Measurements from ENCODE around the gene MTUS2. TPM values are rescaled to one million over a fixed set of nuclear protein-coding genes. Genes with fewer than 3 reads are reported as not detected.

Gene MTUS2
- total RNA-seq, 1 experiment from 2014 or later: 0.35 TPM

DNA sequence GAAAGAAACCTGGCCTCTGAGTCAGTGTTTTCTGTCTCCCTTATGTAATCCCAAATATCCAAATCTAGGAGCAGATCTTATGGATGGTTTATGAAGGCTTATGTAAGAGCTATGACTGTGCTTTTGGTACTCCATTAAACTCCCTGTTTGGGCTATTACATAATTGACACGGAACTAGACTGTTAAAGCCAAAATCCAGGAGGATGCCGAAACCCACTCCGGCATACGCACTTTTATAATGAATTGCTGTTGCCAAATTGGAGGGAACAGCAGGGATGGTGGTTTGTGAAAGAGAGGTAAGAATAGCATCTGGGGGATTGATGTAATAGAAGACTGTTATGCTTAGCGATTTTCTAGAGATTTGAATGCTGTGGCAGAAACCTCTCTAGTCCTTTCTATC, 2.0 kb downstream of the MTUS2 start:
- no peak overlapping the region for H4K5ac ChIP-seq (ENCODE audit: insufficient read length, low read depth, low read length)
- peaks cover 11% of the 10 kb centered on the region for H3K23me2 ChIP-seq (ENCODE audit: insufficient read length, low read depth, low read length, poor library complexity, severe bottlenecking)
- no peaks in the 10 kb centered on the region for H4K20me1 ChIP-seq (ENCODE audit: control insufficient read depth, insufficient read depth, insufficient read length)
- no peaks in the 10 kb centered on the region for H3K9me3 ChIP-seq (ENCODE audit: control insufficient read depth, low read depth, low read length)
- no peak overlapping the region for H4K91ac ChIP-seq (ENCODE audit: insufficient read length, low read depth, low read length)
- H3K9me3 Mint-ChIP-seq: peaks cover 9 to 14% of the 10 kb centered on the region in 2 experiments
- H2AFZ ChIP-seq (ENCODE audit: low read length): no peak overlapping the region
- no peak overlapping the region for H2AK5ac ChIP-seq (ENCODE audit: insufficient read length, low read length)
- no peaks in the 10 kb centered on the region; a peak in 2 of 7 replicates for H3K36me3 Mint-ChIP-seq (ENCODE audit: insufficient read depth in 1 of 3, low read depth in 3 of 3)
- no peaks in the 10 kb centered on the region for H3K79me2 ChIP-seq (ENCODE audit: insufficient read depth, low read length)
- no peaks in the 10 kb centered on the region for H3K79me1 ChIP-seq (ENCODE audit: insufficient read depth, low read depth, low read length, poor library complexity, severe bottlenecking)
- H2BK5ac ChIP-seq (ENCODE audit: insufficient read length, low read length): no peak overlapping the region
- H3K4me1 ChIP-seq (ENCODE audit: insufficient read depth, low read length): no peaks in the 10 kb centered on the region
- H2BK15ac ChIP-seq (ENCODE audit: low read depth, low read length): no peak overlapping the region
- DNase-seq: no peak
- no peak overlapping the region for H3K4me3 Mint-ChIP-seq
- H3K9ac ChIP-seq (ENCODE audit: extremely low read depth, insufficient read length, low read length): no peak overlapping the region
- H2BK120ac ChIP-seq (ENCODE audit: low read depth, low read length, poor library complexity, severe bottlenecking): no peak overlapping the region
- H3K56ac ChIP-seq (ENCODE audit: insufficient read length, low read depth, low read length): no peak overlapping the region
- H3K27ac ChIP-seq (ENCODE audit: insufficient read length, low read depth, low read length): no peak overlapping the region
- peaks cover 85% of the 10 kb centered on the region for H3K27me3 Mint-ChIP-seq (ENCODE audit: low read depth)
- no CpG with 5 or more reads among the region's 5 CpGs for WGBS (ENCODE audit: extremely low coverage, insufficient read length, low lambda C conversion rate)
- H2BK12ac ChIP-seq (ENCODE audit: insufficient read length, low read depth, low read length): no peak overlapping the region
- H3K27ac Mint-ChIP-seq: no peak overlapping the region
- peaks cover 17% of the 10 kb centered on the region for H3K27me3 ChIP-seq (ENCODE audit: insufficient read depth, low read length)
- H3K23ac ChIP-seq (ENCODE audit: insufficient read length, low read depth, low read length): no peak overlapping the region
- H2BK20ac ChIP-seq (ENCODE audit: low read depth, low read length, poor library complexity, severe bottlenecking): no peak overlapping the region
- H3T11ph ChIP-seq (ENCODE audit: low read length): no peak overlapping the region
- H3K14ac ChIP-seq (ENCODE audit: insufficient read depth, low read length): no peak overlapping the region
- no peak overlapping the region for H4K8ac ChIP-seq (replicated peaks; ENCODE audit: insufficient read length, low read depth, low read length)
- H3K4me1 Mint-ChIP-seq: peaks cover 8 to 11% of the 10 kb centered on the region in 2 experiments; a peak in 3 of 4 replicates
- H3K4ac ChIP-seq (ENCODE audit: low read depth, low read length): no peak overlapping the region
- TF ChIP-seq CTCF (conservative IDR thresholded peaks at IDR 0.05): no peak
- no peak overlapping the region for H3K4me2 ChIP-seq (ENCODE audit: insufficient read depth, insufficient read length, low read length)
- no peak overlapping the region for H3K18ac ChIP-seq (ENCODE audit: insufficient read length, low read depth, low read length)

All from H9 (cell line).